HG02763 (cell line): ENCODE results near the gene LDHAL6A.

Source experiments
- ATAC-seq: cut with Tn5 transposase; IDR thresholded peaks from one replicate; pipeline ENCODE4 v1.9.1; 2021; ENCODE audit warnings: mild to moderate bottlenecking, moderate library complexity; ENCODE audit not compliant: unreplicated experiment

LDHAL6A gene

GRCh38 chr11:18490319-18490718 lies 34.7 kb downstream of the LDHAL6A start:
- ATAC-seq = no peak

GRCh38 chr11:18490736-18491485 lies 35.3 kb downstream of the LDHAL6A start:
- no peak for ATAC-seq

GRCh38 chr11:18491924-18492323 lies 36.3 kb downstream of the LDHAL6A start:
- no peak for ATAC-seq

GRCh38 chr11:18492888-18493287 lies 37.2 kb downstream of the LDHAL6A start:
- ATAC-seq = no peak

- ATAC-seq = no peak
Measured at GRCh38 chr11:18493310-18493709, 37.7 kb downstream of the LDHAL6A start.

GRCh38 chr11:18495271-18495670 lies 39.6 kb downstream of the LDHAL6A start:
- no peak for ATAC-seq

GRCh38 chr11:18495703-18496102 lies 40.0 kb downstream of the LDHAL6A start:
- ATAC-seq = no peak

- no peak for ATAC-seq
Measured at GRCh38 chr11:18498039-18498438, 42.4 kb downstream of the LDHAL6A start.

- ATAC-seq = no peak
Measured at GRCh38 chr11:18501629-18502028, 46.0 kb downstream of the LDHAL6A start.

- ATAC-seq = no peak
Measured at GRCh38 chr11:18502352-18502751, 46.7 kb downstream of the LDHAL6A start.

- no peak for ATAC-seq
Measured at GRCh38 chr11:18521122-18521521, 65.5 kb downstream of the LDHAL6A start.

- ATAC-seq = no peak
Measured at GRCh38 chr11:18522388-18522787, 66.7 kb downstream of the LDHAL6A start.

- no peak for ATAC-seq
Measured at GRCh38 chr11:18523084-18523483, 67.4 kb downstream of the LDHAL6A start.

- ATAC-seq = no peak
Measured at GRCh38 chr11:18524248-18524647, 68.6 kb downstream of the LDHAL6A start.

- no peak for ATAC-seq
Measured at GRCh38 chr11:18526130-18526520, 70.5 kb downstream of the LDHAL6A start.

- peak; percentile 95 for ATAC-seq
Measured at GRCh38 chr11:18526521-18527296, 71.1 kb downstream of the LDHAL6A start, which contains the start of gene TSG101. Gene TSG101 (minus strand): TSS chr11:18526942. CDS start chr11:18526816, 126 bp downstream.

- no peak for ATAC-seq
Measured at GRCh38 chr11:18527512-18527911, 71.9 kb downstream of the LDHAL6A start.
